MM.1S (cell line): ENCODE measurements around the gene NALCN.

Experiments
- DNase-seq: peaks from one replicate; pipeline ENCODE4 v3.0.0-alpha.2; 2015
- H2AFZ ChIP-seq: fragments of 300-600 bp; sonication (generic); 2 replicates; pipeline ENCODE4 v1.6.0; 2016; ENCODE audit warnings: antibody characterized with exemption, low read length
- H3F3A ChIP-seq: fragments of 300-600 bp; sonication (generic); 2 replicates; pipeline ENCODE4 v1.6.1; 2016; ENCODE audit warnings: mild to moderate bottlenecking, antibody characterized with exemption, low read length, moderate library complexity, mixed read lengths; ENCODE audit not compliant: insufficient read depth
- H3K27ac ChIP-seq: fragments of 300-600 bp; sonication (generic); 2 replicates; pipeline ENCODE4 v1.5.1; 2016; ENCODE audit warnings: mild to moderate bottlenecking, low read length
- H3K27me3 ChIP-seq: fragments of 300-600 bp; sonication (generic); replicated peaks from 2 replicates; pipeline ENCODE4 v1.6.0; 2016; ENCODE audit warnings: low read length; ENCODE audit not compliant: insufficient read depth
- H3K36me3 ChIP-seq: fragments of 300-600 bp; sonication (generic); replicated peaks from 2 replicates; pipeline ENCODE4 v1.6.1; 2016; ENCODE audit warnings: mild to moderate bottlenecking, low read length, mixed read lengths; ENCODE audit not compliant: insufficient read depth
- H3K4me1 ChIP-seq: fragments of 300-600 bp; sonication (generic); 2 replicates; pipeline ENCODE4 v1.6.1; 2016; ENCODE audit warnings: low read length, mixed read lengths
- H3K4me2 ChIP-seq: fragments of 300-600 bp; sonication (generic); 2 replicates; pipeline ENCODE4 v1.6.0; 2016; ENCODE audit warnings: low read depth, low read length
- H3K4me3 ChIP-seq: fragments of 300-600 bp; sonication (generic); 2 replicates; pipeline ENCODE4 v1.5.1; 2016; ENCODE audit warnings: low read length, mixed read lengths
- H3K79me2 ChIP-seq: fragments of 300-600 bp; sonication (generic); 2 replicates; pipeline ENCODE4 v1.6.1; 2016; ENCODE audit warnings: mixed run types, low read length, mixed read lengths
- H3K9ac ChIP-seq: fragments of 300-600 bp; sonication (generic); 2 replicates; pipeline ENCODE4 v1.6.1; 2016; ENCODE audit warnings: low read length, mixed read lengths
- H3K9me2 ChIP-seq: fragments of 300-600 bp; sonication (generic); replicated peaks from 2 replicates; pipeline ENCODE4 v1.6.1; 2016; ENCODE audit warnings: mild to moderate bottlenecking, low read length, mixed read lengths; ENCODE audit not compliant: insufficient read depth
- H3K9me3 ChIP-seq: fragments of 300-600 bp; sonication (generic); replicated peaks from 2 replicates; pipeline ENCODE4 v1.6.1; 2016; ENCODE audit warnings: mild to moderate bottlenecking, low read length, mixed read lengths; ENCODE audit not compliant: insufficient read depth
- H4K20me1 ChIP-seq: fragments of 300-600 bp; sonication (generic); 2 replicates; pipeline ENCODE4 v1.6.1; 2016; ENCODE audit warnings: mild to moderate bottlenecking, low read length, moderate library complexity, mixed read lengths; ENCODE audit not compliant: insufficient read depth
- EZH2 ChIP-seq: fragments of 300-600 bp; sonication (generic); optimal IDR thresholded peaks from 2 replicates; pipeline ENCODE3; 2017; ENCODE audit warnings: low read depth, mild to moderate bottlenecking, antibody characterized with exemption, low read length, mixed read lengths
- EZH2phosphoT487 ChIP-seq: fragments of 300-600 bp; sonication (generic); IDR thresholded peaks from 2 replicates; pipeline ENCODE4 v1.6.1; 2018; ENCODE audit warnings: antibody characterized with exemption, low read length
- TF ChIP-seq, protein P1 (sequence below): fragments of 300-600 bp; sonication (generic); IDR thresholded peaks from 2 replicates; pipeline ENCODE4 v1.5.1; 2016; ENCODE audit warnings: antibody characterized with exemption, low read length, mixed read lengths

NALCN gene

DNA sequence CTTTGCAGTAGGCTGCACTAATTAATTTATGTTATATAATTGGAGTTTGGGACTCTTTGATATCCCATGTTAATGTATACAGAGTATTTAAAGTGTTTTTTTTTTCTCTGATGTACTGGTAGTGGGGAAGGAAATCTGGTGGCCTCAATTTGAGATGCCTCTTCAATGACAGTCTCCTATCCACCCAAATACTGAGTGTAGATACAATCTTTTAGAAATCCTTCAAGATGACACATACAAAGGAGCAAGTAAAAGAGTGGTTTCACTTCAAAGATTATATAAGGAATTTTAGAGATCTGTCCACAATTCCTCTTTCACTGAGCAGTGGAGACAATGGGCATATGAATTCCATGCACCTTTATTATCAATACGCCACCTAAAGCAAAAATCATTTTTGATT, 15.1 kb downstream of the NALCN start:
- Histone ChIP-seq H3F3A (no peaks in the 10 kb centered on the region), H3K4me2 (no peak overlapping the region), H3K9me3 (no peaks in the 10 kb centered on the region), H3K27me3 (no peaks in the 10 kb centered on the region), H3K79me2 (no peaks in the 10 kb centered on the region), H3K9ac (no peak overlapping the region), H3K36me3 (no peaks in the 10 kb centered on the region), H4K20me1 (no peaks in the 10 kb centered on the region), H3K27ac (no peak overlapping the region), H3K4me3 (no peak overlapping the region), H3K9me2 (no peaks in the 10 kb centered on the region), H2AFZ (no peak overlapping the region), H3K4me1 (no peaks in the 10 kb centered on the region)
- DNase-seq: no peak
- TF ChIP-seq EZH2 (no peak), EZH2phosphoT487 (no peak)
- TF ChIP-seq, protein P1, sequence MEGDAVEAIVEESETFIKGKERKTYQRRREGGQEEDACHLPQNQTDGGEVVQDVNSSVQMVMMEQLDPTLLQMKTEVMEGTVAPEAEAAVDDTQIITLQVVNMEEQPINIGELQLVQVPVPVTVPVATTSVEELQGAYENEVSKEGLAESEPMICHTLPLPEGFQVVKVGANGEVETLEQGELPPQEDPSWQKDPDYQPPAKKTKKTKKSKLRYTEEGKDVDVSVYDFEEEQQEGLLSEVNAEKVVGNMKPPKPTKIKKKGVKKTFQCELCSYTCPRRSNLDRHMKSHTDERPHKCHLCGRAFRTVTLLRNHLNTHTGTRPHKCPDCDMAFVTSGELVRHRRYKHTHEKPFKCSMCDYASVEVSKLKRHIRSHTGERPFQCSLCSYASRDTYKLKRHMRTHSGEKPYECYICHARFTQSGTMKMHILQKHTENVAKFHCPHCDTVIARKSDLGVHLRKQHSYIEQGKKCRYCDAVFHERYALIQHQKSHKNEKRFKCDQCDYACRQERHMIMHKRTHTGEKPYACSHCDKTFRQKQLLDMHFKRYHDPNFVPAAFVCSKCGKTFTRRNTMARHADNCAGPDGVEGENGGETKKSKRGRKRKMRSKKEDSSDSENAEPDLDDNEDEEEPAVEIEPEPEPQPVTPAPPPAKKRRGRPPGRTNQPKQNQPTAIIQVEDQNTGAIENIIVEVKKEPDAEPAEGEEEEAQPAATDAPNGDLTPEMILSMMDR: no peak

GRCh38 chr13:101399365-101399764, 16.9 kb downstream of the NALCN start:
- H2AFZ ChIP-seq: no peak overlapping the region
- no peaks in the 10 kb centered on the region for H3K27me3 ChIP-seq
- H3K4me2 ChIP-seq: no peak overlapping the region
- TF ChIP-seq, protein P1: no peak
- TF ChIP-seq EZH2phosphoT487: no peak
- no peak for TF ChIP-seq EZH2
- no peaks in the 10 kb centered on the region for H3K79me2 ChIP-seq
- H3K4me3 ChIP-seq: no peak overlapping the region
- H4K20me1 ChIP-seq: no peaks in the 10 kb centered on the region
- no peaks in the 10 kb centered on the region for H3K4me1 ChIP-seq
- H3K36me3 ChIP-seq: no peaks in the 10 kb centered on the region
- no peak for DNase-seq
- H3F3A ChIP-seq: no peaks in the 10 kb centered on the region
- H3K9ac ChIP-seq: no peak overlapping the region
- H3K9me3 ChIP-seq: no peaks in the 10 kb centered on the region
- no peaks in the 10 kb centered on the region for H3K9me2 ChIP-seq
- H3K27ac ChIP-seq: no peak overlapping the region

DNA sequence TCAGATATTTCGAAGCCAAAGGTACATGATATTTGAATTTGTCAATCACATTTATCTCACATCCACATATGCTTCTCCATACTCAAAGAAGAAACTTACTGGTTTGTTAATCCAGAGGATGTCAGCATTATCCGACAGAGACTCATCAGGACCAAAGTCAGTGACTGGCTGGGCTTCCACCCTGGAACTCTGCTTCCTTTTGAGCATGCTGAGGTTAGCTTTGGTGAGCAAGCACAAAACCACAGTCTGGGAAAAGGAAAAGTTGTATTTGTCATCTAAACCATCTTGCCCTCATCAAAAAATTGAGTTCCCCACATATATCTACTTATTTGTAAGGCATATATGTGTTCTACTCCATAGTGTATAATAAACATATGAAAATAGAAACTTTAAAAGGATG, 17.4 kb downstream of the NALCN start:
- TF ChIP-seq, protein P1: no peak
- TF ChIP-seq EZH2phosphoT487 (no peak), EZH2 (no peak)
- Histone ChIP-seq H2AFZ (no peak overlapping the region), H3K4me3 (no peak overlapping the region), H3K27ac (no peak overlapping the region), H3K36me3 (no peaks in the 10 kb centered on the region), H3K27me3 (no peaks in the 10 kb centered on the region), H3F3A (no peaks in the 10 kb centered on the region), H3K9ac (no peak overlapping the region), H3K9me2 (no peaks in the 10 kb centered on the region), H3K79me2 (no peaks in the 10 kb centered on the region), H3K4me1 (no peaks in the 10 kb centered on the region), H4K20me1 (no peaks in the 10 kb centered on the region), H3K4me2 (no peak overlapping the region), H3K9me3 (no peaks in the 10 kb centered on the region)
- no peak for DNase-seq

- DNase-seq: no peak
- Histone ChIP-seq H3K9ac (no peak overlapping the region), H3K9me2 (no peaks in the 10 kb centered on the region), H3K9me3 (no peaks in the 10 kb centered on the region), H3K36me3 (no peaks in the 10 kb centered on the region), H3K4me1 (no peaks in the 10 kb centered on the region), H3K4me2 (no peak overlapping the region), H2AFZ (no peak overlapping the region), H4K20me1 (no peaks in the 10 kb centered on the region), H3K27me3 (no peaks in the 10 kb centered on the region), H3K79me2 (no peaks in the 10 kb centered on the region), H3K27ac (no peak overlapping the region), H3K4me3 (no peak overlapping the region), H3F3A (no peaks in the 10 kb centered on the region)
- TF ChIP-seq EZH2phosphoT487: no peak
- TF ChIP-seq, protein P1: no peak
- no peak for TF ChIP-seq EZH2
Observed at GRCh38 chr13:101398191-101398590, 18.1 kb downstream of the NALCN start.
